Cardiac fibroblast (primary cell): ENCODE data around the gene MAD1L1.
A peak's percentile ranks its signal among the peaks of the same experiment; 100 is the strongest.

Source experiments
- DNase-seq, 2 donors: peaks; one replicate each; pipeline versions ENCODE4 v3.0.0 to v3.0.0-alpha.2; 2010; ENCODE audit warnings: low read depth in 2 of 2
- H3K4me3 ChIP-seq, 2 donors: replicated peaks in 1 of 2; 1 replicate in 1 of 2; 2 replicates in 1 of 2; pipeline ENCODE4 v1.5.1; 2011; ENCODE audit warnings: low read depth in 2 of 2, low read length in 2 of 2, mild to moderate bottlenecking in 2 of 2, moderate library complexity in 1 of 2
- CTCF ChIP-seq: IDR thresholded peaks from one replicate; pipeline ENCODE4 v1.5.1; 2011; ENCODE audit warnings: low read depth, mild to moderate bottlenecking, low read length, inconsistent platforms

MAD1L1 gene

GRCh38 chr7:2159176-2159520 lies 73.6 kb downstream of the MAD1L1 start:
- no peak overlapping the region for H3K4me3 ChIP-seq
- no peak for DNase-seq
- no peak for TF ChIP-seq CTCF

- DNase-seq: no peak
- no peak overlapping the region for H3K4me3 ChIP-seq
- TF ChIP-seq CTCF: no peak
Observed at GRCh38 chr7:2158331-2159175, 74.2 kb downstream of the MAD1L1 start.

GRCh38 chr7:2157473-2158279 lies 75.1 kb downstream of the MAD1L1 start:
- peak; percentile 90 to 93 for DNase-seq
- no peak overlapping the region for H3K4me3 ChIP-seq
- TF ChIP-seq CTCF: no peak

GRCh38 chr7:2156756-2157472 lies 75.8 kb downstream of the MAD1L1 start:
- H3K4me3 ChIP-seq: no peak overlapping the region
- no peak for DNase-seq
- no peak for TF ChIP-seq CTCF

- H3K4me3 ChIP-seq: no peak overlapping the region
- TF ChIP-seq CTCF: no peak
- no peak for DNase-seq
Observed at GRCh38 chr7:2154831-2155230, 77.9 kb downstream of the MAD1L1 start.

- H3K4me3 ChIP-seq: no peak overlapping the region
- TF ChIP-seq CTCF: no peak
Observed at GRCh38 chr7:2154121-2154520, 78.6 kb downstream of the MAD1L1 start.

More at GRCh38 chr7:2154121-2154520, 78.6 kb downstream of the MAD1L1 start:
- no peak for DNase-seq
